Panc1 (cell line): ENCODE results near the gene CALCR. TPM values are rescaled to one million over a fixed set of nuclear protein-coding genes. Genes with fewer than 3 reads are reported as not detected.

Experiments
- ATAC-seq: fragments of 200-7000 bp; cut with Tn5 transposase; 2 replicates; pipeline ENCODE4 v1.9.1; 2020; ENCODE audit warnings: mild to moderate bottlenecking, moderate library complexity
- BruUV-seq: library from RNA; stranded (reverse); fragments of 400-500 nt; replicated peaks from 2 replicates; lab custom pipeline; 2021; lab: Mats Ljungman, UMichigan
- CTCF ChIA-PET: fragments of 300-600 bp; sonication (Branson Sonifier 250); formaldehyde crosslinking; loops from one replicate; lab custom pipeline; 2022; ENCODE audit warnings: antibody characterized with exemption; lab: Charles Lee
- POLR2A ChIA-PET: fragments of 300-600 bp; sonication (Branson Sonifier 250); formaldehyde crosslinking; loops from one replicate; lab custom pipeline; 2022; ENCODE audit warnings: antibody characterized with exemption; lab: Charles Lee
- DNase-seq: peaks from one replicate; pipeline ENCODE4 v3.0.0-alpha.2; 2010; ENCODE audit warnings: low read depth, low spot score
- H3K27ac ChIP-seq: 2 replicates; pipeline ENCODE4 v1.5.1; 2011; ENCODE audit warnings: mild to moderate bottlenecking, low read length, inconsistent platforms
- H3K27me3 ChIP-seq: fragments of 200-500 bp; sonication (Bioruptor generic); 2 replicates; pipeline ENCODE4 v1.6.0; 2014; ENCODE audit warnings: low read length, inconsistent platforms; ENCODE audit not compliant: control insufficient read depth, insufficient read depth
- H3K36me3 ChIP-seq: fragments of 200-500 bp; sonication (Bioruptor generic); 2 replicates; pipeline ENCODE4 v1.5.1; 2014; ENCODE audit warnings: inconsistent platforms, mild to moderate bottlenecking, low read length, moderate library complexity; ENCODE audit not compliant: control insufficient read depth, insufficient read depth
- H3K4me1 ChIP-seq: 2 replicates; pipeline ENCODE4 v1.5.1; 2011; ENCODE audit warnings: inconsistent platforms, mild to moderate bottlenecking, low read length, moderate library complexity; ENCODE audit not compliant: control insufficient read depth, insufficient read depth
- H3K4me3 ChIP-seq, 2 experiments: 2 replicates each; pipeline ENCODE4 v1.5.1; 2011 to 2012; ENCODE audit warnings: low read depth in 2 of 2, low read length in 2 of 2, mild to moderate bottlenecking in 2 of 2, inconsistent platforms in 1 of 2, moderate library complexity in 1 of 2
- H3K9me3 ChIP-seq: fragments of 200-500 bp; sonication (Bioruptor generic); 2 replicates; pipeline ENCODE4 v1.5.1; 2014; ENCODE audit warnings: low read depth, mild to moderate bottlenecking, inconsistent platforms, low read length, moderate library complexity; ENCODE audit not compliant: control insufficient read depth, insufficient read depth
- POLR2AphosphoS5 ChIP-seq: IDR thresholded peaks from 2 replicates; pipeline ENCODE4 v1.6.1; 2012; ENCODE audit warnings: mild to moderate bottlenecking, low read depth, low read length, moderate library complexity
- SIN3A ChIP-seq: IDR thresholded peaks from 2 replicates; pipeline ENCODE4 v1.6.1; 2012; ENCODE audit warnings: low read depth, mild to moderate bottlenecking, low read length, moderate library complexity, borderline replicate concordance; ENCODE audit not compliant: insufficient read depth
- TCF7L2 ChIP-seq: IDR thresholded peaks from 2 replicates; pipeline ENCODE4 v1.6.1; 2011; ENCODE audit warnings: mild to moderate bottlenecking, low read depth, low read length, inconsistent platforms
- in situ Hi-C: cut with HindIII; loops from 2 replicates; pipeline ENCODE4 v1.10.0; 2016; ENCODE audit warnings: low sequenced_read_pairs, low pct_unique_long_range_greater_than_20kb
- intact Hi-C: fragments of 100-400 bp; cut with micrococcal nuclease; formaldehyde crosslinking; loops from one replicate; pipeline ENCODE4 v1.10.0; 2022; ENCODE audit not compliant: unreplicated experiment
- total RNA-seq: library from RNA; stranded (reverse); gene quantifications from one replicate; pipeline ENCODE4 v1.2.1, GENCODE V29; 2021; ENCODE audit not compliant: unreplicated experiment
- TF ChIP-seq, protein P1 (sequence below), 2 experiments: IDR thresholded peaks; 2 replicates each; pipeline ENCODE4 v1.6.1; 2011 to 2012; ENCODE audit warnings: low read depth in 2 of 2, control low read depth in 1 of 2, low read length in 1 of 2, mild to moderate bottlenecking in 1 of 2, moderate library complexity in 1 of 2; ENCODE audit not compliant: insufficient read depth in 1 of 2
- TF ChIP-seq, protein P2 (sequence below): fragments of 450-650 bp; IDR thresholded peaks from 2 replicates; pipeline ENCODE4 v1.5.1; 2017; ENCODE audit warnings: mild to moderate bottlenecking

Gene CALCR
- total RNA-seq, 1 experiment from 2014 or later, result 0.10 TPM

DNA sequence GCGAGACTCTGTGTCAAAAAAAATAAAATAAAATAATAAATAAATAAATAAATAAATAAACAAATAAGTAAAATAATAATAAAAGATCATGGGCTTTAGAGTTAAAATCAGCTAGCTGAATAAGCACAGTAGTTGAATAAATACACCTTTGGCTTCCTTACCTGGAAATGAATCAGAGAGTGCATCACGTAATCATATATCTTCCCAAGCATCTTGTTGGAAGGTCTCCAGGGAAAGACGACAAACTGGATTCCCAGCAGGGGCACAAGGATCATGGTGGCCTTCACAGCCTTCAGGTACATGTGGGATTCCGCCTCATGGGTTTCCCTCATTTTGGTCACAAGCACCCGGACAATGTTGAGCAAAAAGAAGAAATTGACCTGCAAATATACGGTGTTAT, 138.7 kb downstream of the CALCR start:
- no TSS peak for BruUV-seq

DNA sequence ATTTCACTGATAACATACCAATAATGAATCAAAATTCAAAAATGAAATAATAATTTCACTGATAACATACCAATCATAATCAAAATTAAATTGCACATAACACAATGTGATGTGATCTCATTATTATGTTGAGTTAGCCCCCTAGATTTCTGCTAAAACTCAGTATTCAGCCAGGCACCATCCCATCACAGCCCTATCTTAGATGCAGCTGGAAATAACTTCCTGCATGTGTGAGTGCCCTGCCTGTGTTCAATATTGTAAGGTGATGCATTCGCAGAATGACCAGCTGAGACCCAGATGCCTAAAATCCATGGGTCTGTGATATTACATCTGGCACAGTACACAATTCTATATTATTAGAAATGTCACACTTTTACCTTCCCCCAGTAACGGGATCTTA, 142.4 kb downstream of the CALCR start:
- H3K27me3 ChIP-seq, result no peaks in the 10 kb centered on the region
- DNase-seq (no peak), ATAC-seq (no peak)
- no TSS peak for BruUV-seq
- POLR2A ChIA-PET, result no interaction called here
- intact Hi-C loops (loop anchor here (10.0 kb wide), 1 partner anchor 187 kb away; no protein-coding TSS in a partner anchor), in situ Hi-C loops (no loop called here)
- H3K4me1 ChIP-seq, result no peaks in the 10 kb centered on the region
- H3K36me3 ChIP-seq, result no peaks in the 10 kb centered on the region
- no peaks in the 10 kb centered on the region for H3K9me3 ChIP-seq
- CTCF ChIA-PET, result no interaction called here
- TF ChIP-seq TCF7L2 (no peak), POLR2AphosphoS5 (no peak), SIN3A (no peak)
- TF ChIP-seq, protein P1, sequence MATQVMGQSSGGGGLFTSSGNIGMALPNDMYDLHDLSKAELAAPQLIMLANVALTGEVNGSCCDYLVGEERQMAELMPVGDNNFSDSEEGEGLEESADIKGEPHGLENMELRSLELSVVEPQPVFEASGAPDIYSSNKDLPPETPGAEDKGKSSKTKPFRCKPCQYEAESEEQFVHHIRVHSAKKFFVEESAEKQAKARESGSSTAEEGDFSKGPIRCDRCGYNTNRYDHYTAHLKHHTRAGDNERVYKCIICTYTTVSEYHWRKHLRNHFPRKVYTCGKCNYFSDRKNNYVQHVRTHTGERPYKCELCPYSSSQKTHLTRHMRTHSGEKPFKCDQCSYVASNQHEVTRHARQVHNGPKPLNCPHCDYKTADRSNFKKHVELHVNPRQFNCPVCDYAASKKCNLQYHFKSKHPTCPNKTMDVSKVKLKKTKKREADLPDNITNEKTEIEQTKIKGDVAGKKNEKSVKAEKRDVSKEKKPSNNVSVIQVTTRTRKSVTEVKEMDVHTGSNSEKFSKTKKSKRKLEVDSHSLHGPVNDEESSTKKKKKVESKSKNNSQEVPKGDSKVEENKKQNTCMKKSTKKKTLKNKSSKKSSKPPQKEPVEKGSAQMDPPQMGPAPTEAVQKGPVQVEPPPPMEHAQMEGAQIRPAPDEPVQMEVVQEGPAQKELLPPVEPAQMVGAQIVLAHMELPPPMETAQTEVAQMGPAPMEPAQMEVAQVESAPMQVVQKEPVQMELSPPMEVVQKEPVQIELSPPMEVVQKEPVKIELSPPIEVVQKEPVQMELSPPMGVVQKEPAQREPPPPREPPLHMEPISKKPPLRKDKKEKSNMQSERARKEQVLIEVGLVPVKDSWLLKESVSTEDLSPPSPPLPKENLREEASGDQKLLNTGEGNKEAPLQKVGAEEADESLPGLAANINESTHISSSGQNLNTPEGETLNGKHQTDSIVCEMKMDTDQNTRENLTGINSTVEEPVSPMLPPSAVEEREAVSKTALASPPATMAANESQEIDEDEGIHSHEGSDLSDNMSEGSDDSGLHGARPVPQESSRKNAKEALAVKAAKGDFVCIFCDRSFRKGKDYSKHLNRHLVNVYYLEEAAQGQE (IDR thresholded peaks at IDR 0.05; ENCODE audit: insufficient read depth in 1 of 2, low read depth in 2 of 2, low read length in 1 of 2), result no peak
- TF ChIP-seq, protein P2, sequence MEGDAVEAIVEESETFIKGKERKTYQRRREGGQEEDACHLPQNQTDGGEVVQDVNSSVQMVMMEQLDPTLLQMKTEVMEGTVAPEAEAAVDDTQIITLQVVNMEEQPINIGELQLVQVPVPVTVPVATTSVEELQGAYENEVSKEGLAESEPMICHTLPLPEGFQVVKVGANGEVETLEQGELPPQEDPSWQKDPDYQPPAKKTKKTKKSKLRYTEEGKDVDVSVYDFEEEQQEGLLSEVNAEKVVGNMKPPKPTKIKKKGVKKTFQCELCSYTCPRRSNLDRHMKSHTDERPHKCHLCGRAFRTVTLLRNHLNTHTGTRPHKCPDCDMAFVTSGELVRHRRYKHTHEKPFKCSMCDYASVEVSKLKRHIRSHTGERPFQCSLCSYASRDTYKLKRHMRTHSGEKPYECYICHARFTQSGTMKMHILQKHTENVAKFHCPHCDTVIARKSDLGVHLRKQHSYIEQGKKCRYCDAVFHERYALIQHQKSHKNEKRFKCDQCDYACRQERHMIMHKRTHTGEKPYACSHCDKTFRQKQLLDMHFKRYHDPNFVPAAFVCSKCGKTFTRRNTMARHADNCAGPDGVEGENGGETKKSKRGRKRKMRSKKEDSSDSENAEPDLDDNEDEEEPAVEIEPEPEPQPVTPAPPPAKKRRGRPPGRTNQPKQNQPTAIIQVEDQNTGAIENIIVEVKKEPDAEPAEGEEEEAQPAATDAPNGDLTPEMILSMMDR, result no peak
- H3K4me3 ChIP-seq, result no peak overlapping the region
- no peak overlapping the region for H3K27ac ChIP-seq

More for the DNA sequence above, 138.7 kb downstream of the CALCR start:
- in situ Hi-C loops (no loop called here), intact Hi-C loops (loop anchor here (10.0 kb wide), 1 partner anchor 191 kb away; no protein-coding TSS in a partner anchor)
- Histone ChIP-seq H3K4me3 (no peak overlapping the region), H3K9me3 (no peaks in the 10 kb centered on the region), H3K27ac (no peak overlapping the region), H3K36me3 (no peaks in the 10 kb centered on the region), H3K4me1 (no peaks in the 10 kb centered on the region), H3K27me3 (no peaks in the 10 kb centered on the region)
- ATAC-seq (no peak), DNase-seq (no peak)
- POLR2A ChIA-PET, result no interaction called here
- TF ChIP-seq, protein P1 (IDR thresholded peaks at IDR 0.05; ENCODE audit: insufficient read depth in 1 of 2, low read depth in 2 of 2, low read length in 1 of 2), result no peak
- TF ChIP-seq SIN3A (no peak), POLR2AphosphoS5 (no peak), TCF7L2 (no peak)
- TF ChIP-seq, protein P2, result no peak
- CTCF ChIA-PET, result no interaction called here
